Right kidney (tissue), 1 donor: Measurements from ENCODE around the gene GPSM1.
"Not testable (repeated sequence)": the region's sequence is repeated elsewhere in the genome, so short reads cannot be mapped to it uniquely, and the experiment has no call there.

Experiments
- DNase-seq: peaks from one replicate; pipeline ENCODE4 v3.0.0-alpha.2; 2016

The GPSM1 gene

DNA sequence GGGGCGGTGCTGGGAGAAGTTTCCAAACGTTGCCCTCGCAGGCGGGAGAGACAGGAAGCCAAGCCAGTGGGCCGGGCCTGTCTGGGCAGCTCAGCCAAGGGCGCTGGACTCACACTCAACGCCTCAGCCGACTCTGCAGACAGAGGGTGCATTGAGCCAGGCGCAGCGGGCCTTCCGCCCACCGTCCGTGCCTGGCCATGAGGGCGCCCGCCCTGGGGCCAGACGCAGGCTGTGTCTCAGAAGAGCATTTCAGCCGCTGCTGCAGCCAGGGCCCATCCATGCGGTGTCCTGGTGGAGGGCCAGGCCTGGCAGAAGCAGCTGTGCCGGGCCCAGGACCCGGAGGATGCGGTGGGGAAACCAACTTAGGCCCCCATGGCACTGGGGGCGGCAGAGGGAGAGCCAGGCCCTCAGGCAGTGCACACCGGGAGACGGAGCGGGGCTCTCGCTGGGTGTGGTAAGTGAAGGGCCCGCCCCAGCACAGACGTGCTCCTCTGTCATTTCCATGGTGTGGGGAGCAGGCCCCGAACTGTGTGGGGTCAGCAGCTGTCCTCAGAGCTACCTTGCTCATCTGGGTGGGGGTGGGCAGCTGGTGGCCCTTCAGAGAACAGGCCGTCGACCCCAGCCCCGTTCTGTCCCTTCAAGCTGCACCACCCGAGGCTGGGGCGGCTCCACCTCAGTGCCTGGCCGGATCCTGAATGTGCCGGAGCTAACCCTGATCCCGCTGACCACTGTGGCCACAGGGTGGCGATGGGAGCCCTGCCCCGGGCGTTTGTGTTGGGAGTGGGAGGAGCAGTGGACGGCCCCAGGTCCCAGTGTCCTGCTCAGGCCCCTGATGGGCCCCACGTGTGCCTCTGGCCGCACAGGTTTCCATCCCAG lies 18.2 kb downstream of the GPSM1 start:
- no peak for DNase-seq

GRCh38 chr9:136346157-136346481 lies 18.8 kb downstream of the GPSM1 start:
- no peak for DNase-seq

DNA sequence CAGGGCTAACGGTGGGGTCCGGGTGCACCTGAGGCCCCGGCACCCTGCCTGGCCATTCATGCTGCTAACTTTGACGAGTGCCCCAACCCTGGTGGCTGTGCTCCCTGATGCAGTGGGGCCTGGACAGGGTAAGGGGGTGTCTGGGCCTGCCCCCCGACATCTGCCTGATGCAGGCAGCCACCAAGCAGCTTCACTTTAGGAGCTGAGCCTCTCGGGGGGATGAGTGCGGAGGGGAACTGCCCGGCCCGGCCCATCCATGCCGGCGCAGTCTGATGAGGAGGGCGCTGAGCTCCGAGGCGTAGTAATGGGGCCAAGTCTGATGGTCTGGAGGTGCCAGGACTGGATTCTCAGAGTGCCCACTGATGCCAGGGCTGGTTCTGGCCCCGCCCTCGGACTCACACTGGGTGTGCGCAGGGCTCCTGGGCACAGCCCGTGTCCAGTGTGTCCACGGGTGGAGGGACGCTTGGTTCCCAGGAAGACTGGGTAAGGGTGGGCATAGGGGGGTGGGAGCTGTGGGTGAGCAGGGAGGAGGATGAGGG lies 19.7 kb downstream of the GPSM1 start:
- DNase-seq: no peak

DNA sequence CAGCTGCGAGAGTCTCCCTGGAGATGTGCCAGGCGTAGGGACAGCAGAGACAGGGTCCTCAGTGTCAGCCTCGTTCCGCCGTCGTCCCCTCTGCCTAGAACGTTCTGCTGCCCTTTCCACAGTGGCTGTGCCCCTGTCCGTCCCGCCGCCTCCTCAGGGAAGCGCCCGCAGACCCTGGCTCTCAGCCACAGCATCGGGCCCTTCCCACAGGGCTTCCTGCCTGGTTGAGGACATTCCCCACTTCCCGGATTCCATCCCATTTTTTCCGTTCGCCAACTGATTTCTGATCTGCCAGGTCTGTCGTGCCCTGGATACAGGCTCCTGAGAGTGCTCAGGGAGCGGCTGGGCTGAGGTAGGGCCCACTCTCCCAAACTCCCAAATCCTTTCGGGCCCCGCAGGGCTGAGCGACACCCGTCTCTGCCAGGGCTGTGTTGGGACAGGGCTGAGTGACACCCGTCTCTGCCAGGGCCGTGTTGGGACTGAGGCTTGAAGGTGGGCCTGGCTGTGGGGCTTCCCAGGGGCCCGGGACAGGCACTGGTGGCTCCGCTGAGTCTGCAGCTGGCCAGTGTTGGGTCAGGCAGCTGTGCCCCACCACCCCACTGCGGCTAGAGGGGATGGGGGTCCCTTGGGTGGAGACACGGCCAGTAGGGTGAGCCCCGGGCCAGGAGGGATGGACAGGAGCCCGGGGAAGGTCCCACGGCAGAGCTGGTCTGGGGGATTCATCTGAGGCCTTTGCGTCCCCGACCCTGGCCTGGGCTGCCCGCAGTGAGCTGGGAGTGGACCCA lies 20.3 kb downstream of the GPSM1 start:
- DNase-seq: no peak

- no peak for DNase-seq
These were observed 21.4 kb downstream of the GPSM1 start for GRCh38 chr9:136348691-136349090.

DNA sequence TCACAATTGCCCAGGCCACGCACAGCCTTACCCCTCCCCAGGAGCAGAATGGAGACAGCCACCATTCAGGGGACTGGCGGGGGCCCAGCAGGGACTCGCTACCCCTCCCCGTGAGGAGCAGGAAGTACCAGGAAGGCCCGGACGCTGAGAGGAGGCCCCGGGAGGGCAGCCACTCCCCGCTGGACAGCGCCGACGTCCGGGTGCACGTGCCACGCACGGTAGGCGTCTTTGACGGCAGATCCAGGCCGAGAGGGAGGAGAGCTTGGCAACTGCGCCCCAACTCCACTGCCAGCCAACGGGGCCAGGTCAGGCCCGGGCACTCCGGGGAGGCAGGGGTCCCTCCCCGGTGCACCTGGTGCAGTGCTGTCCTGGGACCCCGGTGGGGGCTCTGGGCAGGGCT lies 22.2 kb downstream of the GPSM1 start:
- no peak for DNase-seq

DNA sequence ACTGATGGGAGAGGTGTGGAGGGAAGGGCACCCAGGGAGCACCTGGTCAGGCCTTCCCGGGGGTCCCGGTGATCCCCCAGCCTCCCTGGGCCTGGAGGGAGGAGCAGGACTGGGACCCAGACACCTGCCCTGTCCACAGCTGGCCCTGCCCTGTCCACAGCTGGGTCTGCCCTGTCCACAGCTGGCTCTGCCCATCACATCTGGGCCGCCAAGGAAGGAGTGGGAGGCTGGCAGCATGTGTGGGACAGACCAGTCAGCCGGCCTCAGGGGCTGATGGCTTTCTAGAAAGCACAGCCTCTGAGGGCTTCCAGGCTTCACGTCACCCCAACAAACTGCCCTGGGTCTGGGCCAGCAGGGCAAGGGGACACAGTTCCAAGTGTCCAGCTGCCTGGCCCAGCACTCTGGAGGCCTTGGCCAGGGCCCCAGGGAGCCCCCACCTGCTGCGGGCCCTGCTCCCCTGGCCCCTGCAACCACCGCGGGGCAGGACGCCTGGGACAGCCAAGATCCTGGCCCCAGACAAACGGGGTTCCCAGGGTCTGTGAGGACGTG lies 24.0 kb downstream of the GPSM1 start:
- DNase-seq: no peak

- not testable (repeated sequence) for DNase-seq
These were observed 24.5 kb downstream of the GPSM1 start for GRCh38 chr9:136351868-136352267.

- no peak for DNase-seq
These were observed 25.3 kb downstream of the GPSM1 start for GRCh38 chr9:136352682-136353081.

- DNase-seq: no peak
These were observed 25.7 kb downstream of the GPSM1 start for GRCh38 chr9:136353088-136353487.

GRCh38 chr9:136353757-136354488 lies 26.6 kb downstream of the GPSM1 start:
- DNase-seq: no peak

DNA sequence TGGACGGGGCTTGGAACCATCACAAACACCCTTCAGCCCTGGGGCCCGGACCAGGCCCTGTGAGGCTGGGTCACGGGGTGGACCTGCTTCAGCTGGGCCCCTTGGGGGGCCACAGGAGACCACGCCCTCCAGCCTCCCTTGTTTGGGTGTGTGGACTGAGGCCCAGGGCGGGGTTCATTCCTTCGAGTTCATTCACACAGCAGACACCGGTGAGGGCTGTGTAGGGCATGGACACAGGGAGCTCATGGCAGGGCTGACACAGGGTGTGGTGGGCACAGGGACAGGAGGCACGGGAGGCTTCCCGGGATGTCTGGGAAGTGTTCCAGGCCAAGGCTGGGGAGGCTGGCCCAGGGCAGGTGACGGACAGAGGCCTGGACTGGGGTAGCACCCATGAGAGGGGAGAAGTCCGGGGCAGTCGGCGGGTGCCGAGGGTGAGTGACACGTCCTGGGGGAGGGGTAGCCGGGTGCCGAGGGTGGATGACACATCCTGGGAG lies 27.3 kb downstream of the GPSM1 start:
- DNase-seq: no peak

- DNase-seq: no peak
These were observed 28.5 kb downstream of the GPSM1 start for GRCh38 chr9:136355616-136356557.

DNA sequence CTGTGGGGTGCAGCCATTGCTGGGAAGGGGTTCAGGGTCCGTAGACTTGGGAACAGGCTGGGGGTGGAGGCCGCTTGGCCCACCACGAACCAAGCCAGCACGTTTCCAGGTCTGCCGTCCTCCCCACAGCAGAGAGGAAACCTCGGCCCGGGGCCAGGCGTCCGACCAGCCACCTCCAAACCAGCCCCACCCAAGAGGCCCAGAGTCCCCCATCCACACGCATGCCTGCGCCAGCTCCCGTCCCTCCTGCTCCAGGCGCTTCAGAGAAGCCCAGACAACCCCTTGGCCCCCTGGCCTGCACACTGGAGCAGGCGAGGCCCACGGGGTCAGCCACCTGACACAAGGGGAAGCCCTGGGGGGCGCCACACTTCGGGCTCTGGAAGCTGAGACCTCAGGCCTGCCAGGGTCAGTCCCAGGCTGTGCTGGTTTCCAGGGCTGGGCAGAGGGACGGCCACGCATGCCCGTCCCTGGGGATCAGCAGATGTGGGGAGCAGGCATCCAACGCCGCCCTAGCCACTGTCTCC lies 29.9 kb downstream of the GPSM1 start:
- DNase-seq: no peak

DNA sequence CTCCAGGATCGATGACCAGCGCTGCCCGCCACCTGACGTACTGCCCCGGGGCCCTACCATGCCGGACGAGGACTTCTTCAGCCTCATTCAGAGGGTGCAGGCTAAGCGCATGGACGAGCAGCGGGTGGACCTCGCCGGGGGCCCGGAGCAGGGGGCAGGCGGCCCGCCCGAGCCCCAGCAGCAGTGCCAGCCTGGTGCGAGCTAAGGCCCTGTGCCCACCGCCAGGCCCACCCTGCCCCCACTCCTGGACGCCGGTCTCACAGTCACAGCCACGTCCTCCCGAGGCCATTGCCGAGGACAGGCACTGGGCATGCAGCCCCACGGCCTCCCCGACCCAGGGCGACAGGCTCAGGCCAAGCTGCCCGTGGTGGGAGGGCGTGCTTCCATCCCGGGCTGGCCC lies 30.7 kb downstream of the GPSM1 start:
- DNase-seq: no peak

- no peak for DNase-seq
These were observed 31.5 kb downstream of the GPSM1 start for GRCh38 chr9:136358888-136359287.

GRCh38 chr9:136359774-136360718 lies 32.7 kb downstream of the GPSM1 start:
- DNase-seq: no peak

- DNase-seq: no peak
These were observed 33.9 kb downstream of the GPSM1 start for GRCh38 chr9:136361047-136361753.
